Putamen (tissue), 1 donor: Measurements from ENCODE around the gene CADM1.

Experiments
- DNase-seq: peaks from one replicate; pipeline ENCODE4 v3.0.0-alpha.2; 2016; ENCODE audit warnings: low spot score

Gene CADM1

GRCh38 chr11:115515647-115516395 is 11.6 kb upstream of the CADM1 start:
- no peak for DNase-seq

DNA sequence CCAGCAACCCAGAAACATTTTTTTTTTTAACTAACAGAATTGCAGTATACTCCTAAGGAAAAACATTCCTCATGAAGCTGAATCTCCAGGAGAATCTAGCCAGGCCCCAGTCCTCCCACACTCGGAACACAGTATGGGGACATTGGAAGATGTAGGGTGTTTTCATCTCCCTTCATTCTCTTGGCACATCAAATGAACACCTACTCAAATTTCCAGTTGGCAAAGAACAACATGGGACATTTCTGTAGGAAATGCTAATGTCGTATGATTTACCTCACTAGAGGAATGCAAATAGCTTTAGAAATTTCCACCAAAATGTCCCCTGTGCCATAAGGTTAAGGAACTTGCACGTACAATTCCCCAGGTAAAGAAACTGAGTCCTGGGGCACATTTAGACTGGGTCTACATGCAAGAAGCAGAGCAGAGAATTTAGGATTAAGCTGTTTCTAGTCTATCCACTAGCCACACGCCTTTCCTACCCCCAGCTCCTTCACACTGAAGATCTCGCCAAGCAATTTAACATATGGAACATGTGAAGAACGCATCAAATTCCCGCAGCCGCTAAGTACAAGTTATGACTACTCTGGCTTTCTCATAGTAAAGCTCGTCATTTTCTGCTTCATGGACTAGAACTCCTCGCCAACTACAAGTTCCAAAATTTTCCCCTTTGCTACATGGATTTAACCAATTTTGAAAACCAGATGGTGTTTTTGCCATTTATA is 2.9 kb upstream of the CADM1 start:
- DNase-seq = no peak

DNA sequence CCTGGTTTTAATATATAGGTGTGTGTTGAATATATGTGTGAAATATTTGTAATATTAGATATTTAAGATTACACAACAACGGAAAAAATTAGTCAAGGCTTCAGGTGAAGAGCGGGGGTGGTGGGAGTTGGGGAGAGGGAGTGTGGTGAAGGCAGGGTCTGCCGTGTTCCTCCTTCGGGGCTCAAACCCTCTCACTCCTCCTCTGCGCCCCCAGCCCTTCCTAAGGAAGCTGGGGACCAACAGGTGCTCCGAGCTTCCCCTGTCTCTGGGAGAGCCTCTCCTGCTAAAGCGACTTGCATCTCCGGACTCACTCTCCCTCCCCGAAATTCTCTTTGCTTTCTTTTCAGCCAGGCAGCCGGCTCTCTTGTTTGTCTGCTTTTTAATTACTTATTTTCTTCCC is 960 bp upstream of the CADM1 start:
- DNase-seq = no peak

- no peak for DNase-seq
Measured at GRCh38 chr11:115503886-115504275, 334 bp downstream of the CADM1 start.

DNA sequence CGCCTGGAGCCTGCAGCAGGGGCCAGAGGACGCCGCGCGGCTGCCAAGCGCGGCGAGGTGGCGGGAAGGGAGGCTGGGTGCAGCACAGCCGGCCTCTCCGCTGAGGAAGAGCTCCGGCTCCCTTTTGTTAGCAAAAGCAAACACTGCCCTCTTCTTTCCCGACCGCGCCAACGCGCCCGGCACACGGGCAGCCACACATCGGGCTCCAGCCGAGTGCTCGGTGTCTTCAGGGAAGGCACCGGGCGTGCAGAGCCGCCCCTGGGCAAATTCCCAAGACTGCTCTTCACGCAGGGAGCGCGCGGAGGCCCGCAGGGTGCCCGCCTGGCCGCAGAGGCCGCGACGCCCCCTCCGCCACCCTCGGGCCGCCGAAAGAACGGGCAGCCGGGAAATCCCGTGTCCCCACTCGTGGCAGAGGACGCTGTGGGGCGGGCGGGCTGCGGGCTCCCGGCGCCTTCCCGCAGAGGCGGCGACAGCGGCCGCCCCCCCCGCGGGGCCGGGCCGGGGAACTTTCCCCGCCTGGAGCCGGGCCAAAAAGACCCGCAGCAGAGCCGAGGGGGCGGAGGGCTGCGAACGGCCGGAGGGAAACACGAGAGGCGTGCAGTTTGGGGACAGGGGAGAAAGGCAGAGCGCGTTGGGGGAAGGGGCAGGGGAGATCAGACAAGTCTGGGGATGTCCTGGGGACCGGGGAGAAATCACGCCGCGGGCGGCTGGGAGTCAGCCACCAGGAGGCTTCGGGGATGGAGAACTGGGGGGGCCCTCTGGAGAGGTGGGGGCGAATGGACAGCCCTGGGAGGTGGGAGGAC is 931 bp downstream of the CADM1 start:
- peak; percentile 91 for DNase-seq

DNA sequence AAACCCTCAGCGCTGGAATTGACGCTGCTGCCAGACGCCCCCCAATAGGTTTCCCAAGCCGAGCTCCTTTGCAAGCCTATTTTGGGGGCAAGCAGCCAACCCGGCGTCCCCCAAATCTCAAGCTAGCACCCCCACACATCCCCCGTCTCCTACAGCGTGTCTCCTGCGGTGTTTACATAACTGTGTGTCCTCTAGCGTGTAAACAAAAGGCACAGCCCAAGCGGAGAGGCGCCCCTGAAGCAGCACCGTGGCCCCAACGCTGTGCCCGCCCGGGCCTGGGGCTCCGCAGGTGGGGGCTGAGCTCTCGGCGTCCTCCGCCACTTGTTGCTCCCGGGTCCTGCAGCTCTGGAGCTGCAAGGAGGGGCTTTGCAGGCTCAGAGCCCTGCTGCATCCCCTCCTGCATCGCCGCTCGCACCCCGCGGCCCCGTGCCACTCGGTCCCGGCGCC is 1.6 kb downstream of the CADM1 start:
- peak; percentile 37 for DNase-seq

GRCh38 chr11:115501893-115502589 is 2.2 kb downstream of the CADM1 start:
- peak; percentile 55 for DNase-seq

DNA sequence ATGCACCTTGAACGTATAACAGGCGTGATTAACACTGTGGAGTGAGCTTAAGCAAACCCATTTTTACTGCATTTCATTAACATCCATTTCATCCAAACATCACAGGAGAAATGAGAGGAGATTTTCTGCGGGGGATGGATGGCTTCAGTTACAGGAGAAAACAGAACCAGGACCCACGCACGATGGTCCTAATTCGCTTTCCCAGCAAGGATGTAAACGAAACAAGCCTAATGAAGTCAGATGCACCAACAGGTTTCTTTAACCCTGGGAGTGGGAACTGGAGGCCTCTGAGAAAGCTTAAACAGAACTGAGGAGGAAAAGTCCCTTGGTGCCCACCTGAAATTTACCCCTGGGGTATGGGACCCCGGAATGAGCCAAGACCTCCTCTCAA is 2.7 kb downstream of the CADM1 start:
- no peak for DNase-seq

GRCh38 chr11:115500547-115501501 is 3.4 kb downstream of the CADM1 start:
- DNase-seq = peak; percentile 95

DNA sequence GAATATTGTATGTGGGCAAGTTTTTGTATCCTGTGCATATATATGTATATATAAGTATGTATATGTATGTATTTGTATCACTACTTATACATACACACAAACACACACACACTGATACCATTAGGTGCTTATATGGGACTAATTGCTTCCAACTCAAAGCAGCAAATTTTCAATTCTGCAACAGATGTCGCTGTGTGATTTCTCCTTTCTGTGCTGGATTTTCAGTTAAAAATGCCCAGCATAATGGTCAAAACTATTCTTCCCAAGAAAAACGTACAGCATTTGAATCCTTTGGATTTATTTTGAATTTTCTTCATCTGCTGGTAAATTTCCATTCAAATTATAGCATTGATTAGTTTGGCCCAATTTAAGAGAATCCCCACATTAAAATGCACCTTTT is 4.3 kb downstream of the CADM1 start:
- no peak for DNase-seq

DNA sequence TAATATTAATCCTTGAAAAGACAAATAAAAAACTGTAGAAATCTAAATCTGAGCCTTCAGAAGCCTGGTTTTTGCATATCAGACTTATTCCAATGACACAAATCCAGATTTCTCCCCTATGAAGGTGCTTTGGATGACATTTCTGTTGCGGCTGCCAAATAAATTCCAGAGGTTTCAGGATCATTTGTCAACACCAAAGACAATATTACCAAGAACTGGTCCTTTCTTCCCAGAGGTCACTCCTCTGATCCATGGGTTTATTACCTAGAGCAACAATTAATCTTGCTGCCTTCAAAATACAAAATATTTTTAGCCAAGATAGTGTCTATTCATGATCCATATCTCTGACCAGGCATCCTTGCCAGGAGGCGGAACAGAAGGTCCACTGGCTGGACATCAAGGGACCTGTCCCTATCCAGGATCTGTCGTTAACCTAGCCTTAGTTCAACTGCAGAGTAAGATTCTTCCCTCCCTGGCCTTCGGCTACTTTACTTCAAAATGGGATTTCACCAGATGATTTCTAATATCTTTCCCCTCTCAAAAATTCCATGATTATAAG is 4.9 kb downstream of the CADM1 start:
- DNase-seq = no peak

- no peak for DNase-seq
Measured at GRCh38 chr11:115498354-115498753, 5.9 kb downstream of the CADM1 start.

DNA sequence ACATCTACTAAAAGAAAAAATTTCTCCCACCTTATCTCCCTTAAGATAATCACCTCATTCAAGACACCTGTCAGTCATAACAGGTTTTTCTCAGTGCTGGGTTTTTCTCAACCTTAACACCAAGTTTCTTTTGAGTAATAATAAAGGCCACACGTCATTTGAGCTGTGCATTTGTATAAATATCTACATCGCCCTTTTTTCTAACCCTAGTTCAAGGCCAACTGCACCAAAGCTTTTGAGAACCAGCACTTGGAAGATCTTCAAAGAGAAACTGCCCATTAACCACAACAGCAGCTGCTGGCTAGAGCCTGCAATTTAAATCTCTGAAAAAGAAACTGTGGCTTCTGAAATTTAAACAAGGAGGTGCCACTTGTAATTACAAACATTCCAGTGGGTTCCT is 6.9 kb downstream of the CADM1 start:
- DNase-seq = no peak

DNA sequence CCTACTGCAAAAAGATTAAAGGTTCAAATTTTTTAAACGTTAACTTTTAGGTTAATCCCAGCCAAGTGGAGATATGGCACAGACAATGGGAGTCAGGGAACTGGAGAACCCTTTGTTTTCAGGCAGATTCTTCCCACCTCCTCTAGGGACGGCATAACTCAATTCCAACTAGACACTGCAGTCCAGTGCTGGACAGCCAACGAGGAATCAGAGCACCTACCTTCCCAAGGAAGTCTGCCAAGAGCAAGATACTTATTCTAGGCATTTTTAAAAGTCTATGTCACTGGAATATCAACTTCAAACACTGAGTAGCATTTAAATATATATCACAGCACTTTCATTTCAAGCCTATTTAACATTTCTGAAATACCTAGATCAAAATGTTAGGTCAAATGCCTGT is 7.3 kb downstream of the CADM1 start:
- peak; percentile 29 for DNase-seq

DNA sequence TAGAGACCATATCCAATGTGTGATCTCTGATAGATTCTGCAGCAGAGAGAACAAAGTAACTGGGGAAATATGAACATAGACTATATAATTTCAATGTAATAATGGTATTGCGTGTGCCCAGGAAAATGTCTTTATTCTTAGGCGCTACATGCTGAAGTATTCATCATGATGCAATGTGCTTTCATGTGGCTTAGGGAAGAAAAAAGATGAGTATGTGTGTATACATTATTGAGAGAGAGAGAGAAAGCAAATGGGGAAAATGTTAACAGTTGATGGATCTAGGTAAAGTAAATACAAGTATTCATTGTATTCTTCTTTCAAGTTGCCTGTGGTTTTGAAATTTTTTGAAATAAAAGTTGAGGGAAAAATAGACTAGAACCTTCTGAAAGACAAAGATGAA is 10.3 kb downstream of the CADM1 start:
- DNase-seq = no peak

- no peak for DNase-seq
Measured at GRCh38 chr11:115493488-115493887, 10.7 kb downstream of the CADM1 start.

- DNase-seq = no peak
Measured at GRCh38 chr11:115489466-115489865, 14.7 kb downstream of the CADM1 start.

DNA sequence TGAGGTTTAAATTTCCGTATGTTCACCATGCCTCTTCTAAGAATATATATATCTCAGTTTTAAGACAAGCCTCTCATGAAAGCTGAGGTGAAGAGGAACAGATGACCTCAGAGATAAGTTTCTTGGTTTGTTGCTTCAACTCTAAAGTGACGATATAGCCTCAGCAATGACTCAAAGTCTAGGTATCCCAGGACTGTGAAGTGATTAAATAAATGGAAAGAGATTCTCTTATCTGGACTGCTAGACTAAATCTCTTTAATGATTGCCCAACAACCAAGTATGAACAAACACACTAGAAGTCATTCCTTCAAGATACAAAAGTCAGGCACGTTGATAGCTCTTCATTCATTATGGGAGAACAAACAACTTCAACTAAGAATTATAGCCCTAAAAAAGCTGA is 15.3 kb downstream of the CADM1 start:
- DNase-seq = no peak

DNA sequence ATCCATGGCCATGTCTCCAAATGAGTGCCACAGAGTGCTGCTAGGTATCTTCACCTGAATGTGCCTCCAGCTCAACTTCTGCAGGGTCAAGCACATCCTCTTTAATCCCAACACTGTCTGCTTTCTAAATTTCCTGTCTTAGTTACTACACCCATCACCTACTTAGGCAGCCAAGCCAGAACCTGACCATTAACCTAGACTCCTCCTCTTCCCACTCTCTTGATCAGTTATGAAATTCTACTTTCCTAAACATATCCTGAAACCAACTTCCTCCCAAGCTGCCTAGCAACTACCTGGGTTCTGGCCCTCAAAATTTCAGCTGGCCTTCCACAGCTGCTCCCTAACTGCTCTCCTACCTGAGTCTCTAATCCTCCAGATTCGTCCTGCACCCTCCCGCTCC is 22.7 kb downstream of the CADM1 start:
- DNase-seq = no peak

DNA sequence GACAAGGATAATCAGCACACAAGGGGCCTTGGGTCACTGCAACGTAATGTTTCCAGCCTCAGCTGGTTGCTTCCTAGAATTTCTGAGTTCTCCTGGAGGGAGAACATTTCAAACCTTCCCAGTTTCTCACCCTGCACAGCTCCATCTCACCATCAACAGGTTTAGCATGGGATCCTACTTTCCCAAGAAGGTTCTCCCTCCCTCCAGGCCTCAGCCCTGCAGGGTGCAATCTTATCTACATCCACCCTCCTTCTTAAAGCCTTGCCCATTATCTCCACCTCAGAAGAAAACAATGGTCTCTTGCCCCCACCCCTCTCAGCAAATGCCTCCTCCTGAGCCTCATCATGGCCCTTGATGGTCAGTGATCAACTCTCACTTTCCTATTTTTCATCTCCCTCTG is 23.6 kb downstream of the CADM1 start:
- no peak for DNase-seq

GRCh38 chr11:115477410-115477809 is 26.8 kb downstream of the CADM1 start:
- no peak for DNase-seq
